ENCODE data around the gene SLC2A13.
"Not testable (repeated sequence)": the region's sequence is repeated elsewhere in the genome, so short reads cannot be mapped to it uniquely, and the experiment has no call there.

The SLC2A13 gene

DNA sequence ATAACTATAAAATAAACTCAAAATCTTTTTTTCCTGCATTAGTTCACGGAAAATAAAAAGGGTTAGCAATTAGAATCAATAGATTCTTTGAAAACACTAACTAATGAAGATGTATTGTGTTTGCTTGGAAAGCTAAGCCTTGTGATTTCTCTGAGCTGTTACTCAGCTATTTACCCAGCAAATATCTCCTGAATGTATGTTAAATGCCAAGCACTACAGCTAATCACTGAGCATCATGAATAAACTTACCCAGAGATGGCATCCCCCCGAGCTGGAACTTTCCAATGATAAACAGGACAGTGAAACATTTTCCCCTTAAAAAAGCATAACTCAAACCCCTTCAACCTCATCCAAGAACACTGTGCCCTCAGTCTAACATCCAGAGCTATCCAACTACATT lies 71.2 kb downstream of the SLC2A13 start:
- peak; percentile 53 for DNase-seq (ENCODE audit: low read depth)
- Histone ChIP-seq H3K36me3 (ENCODE audit: control insufficient read depth, insufficient read depth, low read length, severe bottlenecking) (no peaks in the 10 kb centered on the region), H3K9me3 (ENCODE audit: control insufficient read depth, low read length) (no peaks in the 10 kb centered on the region), H3K4me3 (ENCODE audit: low read length) (no peak overlapping the region), H3K27me3 (replicated peaks; ENCODE audit: control insufficient read depth, insufficient read depth, low read length) (no peaks in the 10 kb centered on the region), H3K4me1 (ENCODE audit: control insufficient read depth, insufficient read depth, low read length) (peaks cover 9% of the 10 kb centered on the region), H3K9ac (ENCODE audit: low read length) (no peak overlapping the region)

DNA sequence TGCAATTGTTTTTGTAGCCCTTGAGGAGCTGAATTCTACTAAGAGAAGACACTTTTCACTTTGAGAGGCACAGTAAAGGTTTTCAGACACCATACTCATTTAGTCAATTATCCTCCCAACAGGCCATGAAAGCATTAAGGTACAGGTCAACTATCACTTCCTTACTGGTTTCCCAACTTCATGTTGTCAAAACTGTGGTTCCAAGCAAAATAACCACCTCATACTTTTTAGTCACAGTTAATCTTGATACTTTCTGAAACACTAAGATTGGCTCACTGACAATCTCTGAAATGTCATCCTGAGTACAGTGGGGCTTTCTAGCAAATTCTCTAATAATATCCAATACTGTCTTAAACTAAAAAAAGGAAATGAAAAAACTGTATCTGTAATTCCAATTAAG lies 71.7 kb downstream of the SLC2A13 start:
- Histone ChIP-seq H3K9ac (ENCODE audit: low read length) (no peak overlapping the region), H3K27me3 (replicated peaks; ENCODE audit: control insufficient read depth, insufficient read depth, low read length) (no peaks in the 10 kb centered on the region), H3K9me3 (ENCODE audit: control insufficient read depth, low read length) (no peaks in the 10 kb centered on the region), H3K4me3 (ENCODE audit: low read length) (no peak overlapping the region), H3K4me1 (ENCODE audit: control insufficient read depth, insufficient read depth, low read length) (peaks cover 9% of the 10 kb centered on the region), H3K36me3 (ENCODE audit: control insufficient read depth, insufficient read depth, low read length, severe bottlenecking) (no peaks in the 10 kb centered on the region)
- DNase-seq (ENCODE audit: low read depth): peak; percentile 33

DNA sequence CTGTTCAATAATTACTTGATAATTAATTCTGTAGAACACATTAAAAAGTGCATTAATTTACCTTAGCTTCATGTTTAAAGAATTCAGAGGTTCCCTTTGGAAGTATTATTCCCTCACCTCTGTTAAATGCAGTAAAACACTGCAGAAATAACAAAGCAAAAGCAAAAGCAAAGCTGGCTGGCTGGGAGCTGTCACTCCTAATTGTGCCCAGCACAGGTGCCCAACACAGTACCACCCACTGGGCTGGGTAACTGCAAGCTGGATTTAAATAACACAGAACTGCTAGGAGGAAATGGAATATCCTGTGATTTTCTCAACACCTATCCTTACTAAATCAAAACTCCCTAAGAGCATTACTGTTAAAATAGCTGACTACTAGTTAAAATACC lies 72.6 kb downstream of the SLC2A13 start:
- peaks cover 9% of the 10 kb centered on the region for H3K4me1 ChIP-seq (ENCODE audit: control insufficient read depth, insufficient read depth, low read length)
- no peak for DNase-seq (ENCODE audit: low read depth)
- H3K27me3 ChIP-seq (replicated peaks; ENCODE audit: control insufficient read depth, insufficient read depth, low read length): no peaks in the 10 kb centered on the region
- H3K36me3 ChIP-seq (ENCODE audit: control insufficient read depth, insufficient read depth, low read length, severe bottlenecking): no peaks in the 10 kb centered on the region
- H3K9ac ChIP-seq (ENCODE audit: low read length): no peak overlapping the region
- H3K4me3 ChIP-seq (ENCODE audit: low read length): no peak overlapping the region
- H3K9me3 ChIP-seq (ENCODE audit: control insufficient read depth, low read length): no peaks in the 10 kb centered on the region

DNA sequence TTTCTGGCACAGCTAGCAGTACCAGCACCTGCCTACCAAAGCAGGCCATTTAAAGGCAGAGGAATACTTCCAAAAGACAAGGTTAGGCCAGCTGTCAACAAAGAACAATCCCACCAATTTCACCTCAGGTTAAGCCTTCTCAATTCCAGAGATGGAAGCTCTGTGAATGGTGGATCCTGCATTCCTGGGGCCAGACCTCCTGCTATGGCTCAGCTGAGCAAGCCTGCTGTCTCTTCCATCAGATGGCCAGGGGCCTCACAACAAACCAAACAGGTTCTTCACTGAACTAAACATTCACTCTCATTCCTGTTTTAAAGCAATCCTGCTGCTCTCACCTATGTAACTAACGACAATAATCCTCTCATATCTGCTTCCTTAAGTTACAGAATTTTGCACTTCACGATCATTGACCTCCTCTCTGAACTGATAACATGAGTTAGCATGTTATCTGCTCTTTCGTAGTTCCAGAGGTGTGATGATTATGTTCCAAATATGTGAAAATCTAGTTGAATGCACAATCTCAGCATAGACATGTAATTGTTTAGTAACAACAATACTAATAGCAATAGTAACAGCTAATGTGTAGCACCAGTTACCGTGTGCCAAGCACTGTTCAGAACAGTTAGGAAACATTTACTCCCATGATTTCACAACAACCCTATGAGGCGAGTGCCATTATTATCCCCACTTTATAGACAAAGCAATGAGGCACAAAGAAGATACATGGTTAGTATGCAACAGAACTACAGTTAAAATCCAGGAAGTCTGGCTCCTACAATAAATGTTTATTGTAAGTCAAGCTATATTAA lies 73.2 kb downstream of the SLC2A13 start:
- peaks cover 9% of the 10 kb centered on the region for H3K4me1 ChIP-seq (ENCODE audit: control insufficient read depth, insufficient read depth, low read length)
- DNase-seq (ENCODE audit: low read depth): no peak
- no peak overlapping the region for H3K9ac ChIP-seq (ENCODE audit: low read length)
- H3K9me3 ChIP-seq (ENCODE audit: control insufficient read depth, low read length): no peaks in the 10 kb centered on the region
- H3K36me3 ChIP-seq (ENCODE audit: control insufficient read depth, insufficient read depth, low read length, severe bottlenecking): no peaks in the 10 kb centered on the region
- no peaks in the 10 kb centered on the region for H3K27me3 ChIP-seq (replicated peaks; ENCODE audit: control insufficient read depth, insufficient read depth, low read length)
- H3K4me3 ChIP-seq (ENCODE audit: low read length): no peak overlapping the region

DNA sequence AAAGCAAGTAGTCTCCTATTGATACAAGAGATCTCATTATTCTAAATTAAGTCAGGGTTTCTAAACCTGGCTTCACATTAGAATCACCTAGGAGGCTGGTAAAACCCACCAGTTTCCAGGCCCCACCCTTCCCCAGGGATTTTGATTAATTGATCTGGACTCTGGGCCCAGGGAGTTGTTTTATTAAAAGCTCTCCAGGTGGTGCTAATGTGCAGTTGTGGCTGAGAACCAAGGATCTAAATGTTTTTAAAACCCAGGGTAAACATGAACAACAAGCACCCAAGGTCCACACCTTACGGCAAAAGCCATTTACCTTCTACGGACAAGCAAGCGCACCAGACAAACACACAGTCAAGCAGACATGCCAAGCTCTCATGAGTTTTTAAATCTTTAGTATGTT lies 73.9 kb downstream of the SLC2A13 start:
- H3K27me3 ChIP-seq (replicated peaks; ENCODE audit: control insufficient read depth, insufficient read depth, low read length): no peaks in the 10 kb centered on the region
- H3K36me3 ChIP-seq (ENCODE audit: control insufficient read depth, insufficient read depth, low read length, severe bottlenecking): no peaks in the 10 kb centered on the region
- no peak overlapping the region for H3K9ac ChIP-seq (ENCODE audit: low read length)
- H3K4me3 ChIP-seq (ENCODE audit: low read length): no peak overlapping the region
- no peak for DNase-seq (ENCODE audit: low read depth)
- H3K9me3 ChIP-seq (ENCODE audit: control insufficient read depth, low read length): no peaks in the 10 kb centered on the region
- H3K4me1 ChIP-seq (ENCODE audit: control insufficient read depth, insufficient read depth, low read length): peaks cover 9% of the 10 kb centered on the region

DNA sequence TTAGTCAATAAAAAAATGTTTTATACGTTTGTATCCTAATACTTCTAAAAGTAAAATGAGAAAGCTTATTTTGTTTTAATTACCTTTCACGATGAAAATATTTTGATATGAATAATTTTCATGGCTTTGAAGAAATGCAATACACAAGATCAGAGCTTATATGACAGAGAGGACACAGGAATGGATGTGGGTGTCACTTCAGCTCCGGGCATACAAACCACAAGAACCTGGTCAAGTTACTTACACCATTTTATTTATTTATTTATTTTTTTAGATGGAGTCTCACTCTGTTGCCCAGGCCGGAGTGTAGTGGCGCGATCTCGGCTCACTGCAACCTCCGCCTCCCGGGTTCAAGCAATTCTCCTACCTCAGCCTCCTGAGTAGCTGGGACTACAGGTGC lies 74.9 kb downstream of the SLC2A13 start:
- H3K9me3 ChIP-seq (ENCODE audit: control insufficient read depth, low read length); H3K27me3 ChIP-seq (replicated peaks; ENCODE audit: control insufficient read depth, insufficient read depth, low read length); H3K9ac ChIP-seq (ENCODE audit: low read length); H3K4me1 ChIP-seq (ENCODE audit: control insufficient read depth, insufficient read depth, low read length); DNase-seq (ENCODE audit: low read depth); H3K36me3 ChIP-seq (ENCODE audit: control insufficient read depth, insufficient read depth, low read length, severe bottlenecking); H3K4me3 ChIP-seq (ENCODE audit: low read length): not testable (repeated sequence)

DNA sequence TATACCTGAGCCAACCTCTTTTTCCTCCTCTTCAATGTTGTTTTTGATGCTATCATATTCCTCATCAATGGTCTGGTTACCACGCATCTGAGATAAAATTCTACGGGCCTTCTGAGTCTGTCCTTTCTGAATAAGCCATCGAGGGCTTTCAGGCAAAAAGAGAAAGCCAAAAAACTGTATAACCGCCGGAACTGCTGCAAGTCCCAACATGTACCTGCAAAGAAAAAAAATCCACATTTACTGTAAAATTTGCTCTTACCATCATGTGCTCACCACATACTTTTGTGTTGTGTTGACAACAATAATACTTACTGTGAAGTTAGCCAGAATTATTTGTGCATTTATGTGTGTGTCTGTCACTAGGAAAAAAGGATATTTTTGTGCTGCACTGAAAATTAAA lies 77.6 kb downstream of the SLC2A13 start:
- no peak overlapping the region for H3K4me3 ChIP-seq (ENCODE audit: low read length)
- H3K4me1 ChIP-seq (ENCODE audit: control insufficient read depth, insufficient read depth, low read length): peaks cover 9% of the 10 kb centered on the region
- no peaks in the 10 kb centered on the region for H3K9me3 ChIP-seq (ENCODE audit: control insufficient read depth, low read length)
- no peak overlapping the region for H3K9ac ChIP-seq (ENCODE audit: low read length)
- no peaks in the 10 kb centered on the region for H3K36me3 ChIP-seq (ENCODE audit: control insufficient read depth, insufficient read depth, low read length, severe bottlenecking)
- no peak for DNase-seq (ENCODE audit: low read depth)
- no peaks in the 10 kb centered on the region for H3K27me3 ChIP-seq (replicated peaks; ENCODE audit: control insufficient read depth, insufficient read depth, low read length)

DNA sequence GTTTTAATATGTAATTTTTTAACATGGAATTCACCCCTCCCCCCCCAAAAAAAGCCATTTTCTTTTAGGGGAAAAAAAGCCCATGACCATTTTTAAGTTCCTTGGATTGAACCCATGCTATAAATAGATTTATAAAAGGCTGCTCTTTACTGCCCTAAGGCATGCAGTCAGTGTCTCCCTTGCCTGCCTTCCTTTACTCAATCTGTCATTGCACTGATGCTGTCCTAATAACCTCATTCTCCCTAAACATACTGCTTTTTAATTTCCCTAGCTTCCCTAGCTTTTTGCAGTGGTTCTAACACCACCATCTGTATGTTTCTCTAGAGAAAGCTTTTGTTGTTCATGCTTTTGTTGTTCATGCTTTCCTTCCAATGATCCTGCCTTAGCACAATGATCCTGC lies 83.0 kb downstream of the SLC2A13 start:
- DNase-seq (ENCODE audit: low read depth): no peak
- Histone ChIP-seq H3K36me3 (ENCODE audit: control insufficient read depth, insufficient read depth, low read length, severe bottlenecking) (no peaks in the 10 kb centered on the region), H3K4me3 (ENCODE audit: low read length) (no peak overlapping the region), H3K4me1 (ENCODE audit: control insufficient read depth, insufficient read depth, low read length) (no peaks in the 10 kb centered on the region), H3K9me3 (ENCODE audit: control insufficient read depth, low read length) (no peaks in the 10 kb centered on the region), H3K9ac (ENCODE audit: low read length) (no peak overlapping the region), H3K27me3 (replicated peaks; ENCODE audit: control insufficient read depth, insufficient read depth, low read length) (no peaks in the 10 kb centered on the region)

DNA sequence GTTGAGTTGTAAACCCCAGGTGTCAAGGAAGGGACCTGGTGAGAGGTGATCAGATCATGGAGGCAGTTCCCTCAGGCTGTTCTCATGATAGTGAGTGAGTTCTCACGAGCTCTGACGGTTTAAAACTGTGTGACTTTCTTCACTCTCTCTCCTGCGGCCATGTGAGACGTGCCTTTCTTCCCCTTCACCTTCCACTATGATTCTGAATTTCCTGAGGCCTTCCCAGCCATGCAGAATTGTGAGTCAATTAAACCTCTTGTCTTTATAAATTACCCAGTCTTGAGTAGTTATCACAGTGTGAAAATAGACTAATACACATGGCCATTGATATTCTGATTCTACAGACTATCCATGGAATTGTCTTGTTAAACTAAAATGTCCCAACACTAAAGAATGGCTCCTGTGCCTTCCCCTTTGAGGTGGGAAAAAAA lies 85.6 kb downstream of the SLC2A13 start:
- H3K27me3 ChIP-seq (replicated peaks; ENCODE audit: control insufficient read depth, insufficient read depth, low read length): no peaks in the 10 kb centered on the region
- H3K4me3 ChIP-seq (ENCODE audit: low read length): no peak overlapping the region
- H3K9me3 ChIP-seq (ENCODE audit: control insufficient read depth, low read length): no peaks in the 10 kb centered on the region
- no peak for DNase-seq (ENCODE audit: low read depth)
- no peak overlapping the region for H3K9ac ChIP-seq (ENCODE audit: low read length)
- peaks cover 9% of the 10 kb centered on the region for H3K4me1 ChIP-seq (ENCODE audit: control insufficient read depth, insufficient read depth, low read length)
- no peaks in the 10 kb centered on the region for H3K36me3 ChIP-seq (ENCODE audit: control insufficient read depth, insufficient read depth, low read length, severe bottlenecking)

DNA sequence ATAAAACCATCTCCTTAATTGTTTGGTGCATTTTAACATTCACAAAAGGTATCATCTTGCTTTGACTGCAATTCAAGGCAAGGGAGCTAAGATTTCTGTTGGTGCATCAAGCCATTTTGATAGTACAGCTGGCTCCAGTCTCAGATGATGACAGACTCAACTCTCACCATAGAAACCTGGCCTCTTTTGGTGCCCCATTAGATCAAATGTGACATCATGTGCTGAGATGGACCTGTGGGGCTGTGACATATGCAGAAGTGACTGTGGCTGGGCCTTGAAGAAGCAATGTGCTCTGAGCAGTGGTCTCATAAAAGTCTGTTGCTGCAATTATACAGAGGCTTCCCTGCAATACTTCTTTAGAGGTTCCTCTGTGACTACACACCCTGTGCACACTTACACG lies 88.4 kb downstream of the SLC2A13 start:
- DNase-seq (ENCODE audit: low read depth): no peak
- no peaks in the 10 kb centered on the region for H3K36me3 ChIP-seq (ENCODE audit: control insufficient read depth, insufficient read depth, low read length, severe bottlenecking)
- no peaks in the 10 kb centered on the region for H3K9me3 ChIP-seq (ENCODE audit: control insufficient read depth, low read length)
- H3K27me3 ChIP-seq (replicated peaks; ENCODE audit: control insufficient read depth, insufficient read depth, low read length): no peaks in the 10 kb centered on the region
- no peak overlapping the region for H3K9ac ChIP-seq (ENCODE audit: low read length)
- H3K4me1 ChIP-seq (ENCODE audit: control insufficient read depth, insufficient read depth, low read length): peaks cover 9% of the 10 kb centered on the region
- H3K4me3 ChIP-seq (ENCODE audit: low read length): no peak overlapping the region

DNA sequence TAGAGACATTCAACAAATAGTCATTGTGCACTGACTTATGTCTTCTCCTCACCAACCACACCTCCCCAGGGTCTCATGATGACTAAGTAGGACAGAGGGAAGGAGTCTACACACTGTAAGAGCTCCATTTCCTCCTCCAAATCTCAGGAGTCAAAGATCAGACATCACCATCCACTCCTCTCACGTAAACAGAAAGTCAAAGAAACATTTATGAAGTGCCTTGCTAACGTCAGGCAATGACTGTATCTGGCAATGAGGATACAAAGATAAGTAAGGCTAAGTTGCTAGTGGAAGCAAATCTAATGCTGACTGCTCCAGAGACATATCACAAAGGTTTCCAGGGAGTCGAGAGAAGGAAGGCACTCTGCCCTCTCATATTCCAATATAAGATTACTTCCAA lies 88.9 kb downstream of the SLC2A13 start:
- H3K4me3 ChIP-seq (ENCODE audit: low read length): peak overlapping the region; percentile 38
- no peak overlapping the region for H3K9ac ChIP-seq (ENCODE audit: low read length)
- no peaks in the 10 kb centered on the region for H3K9me3 ChIP-seq (ENCODE audit: control insufficient read depth, low read length)
- H3K4me1 ChIP-seq (ENCODE audit: control insufficient read depth, insufficient read depth, low read length): peaks cover 9% of the 10 kb centered on the region
- H3K27me3 ChIP-seq (replicated peaks; ENCODE audit: control insufficient read depth, insufficient read depth, low read length): no peaks in the 10 kb centered on the region
- DNase-seq (ENCODE audit: low read depth): no peak
- H3K36me3 ChIP-seq (ENCODE audit: control insufficient read depth, insufficient read depth, low read length, severe bottlenecking): no peaks in the 10 kb centered on the region

DNA sequence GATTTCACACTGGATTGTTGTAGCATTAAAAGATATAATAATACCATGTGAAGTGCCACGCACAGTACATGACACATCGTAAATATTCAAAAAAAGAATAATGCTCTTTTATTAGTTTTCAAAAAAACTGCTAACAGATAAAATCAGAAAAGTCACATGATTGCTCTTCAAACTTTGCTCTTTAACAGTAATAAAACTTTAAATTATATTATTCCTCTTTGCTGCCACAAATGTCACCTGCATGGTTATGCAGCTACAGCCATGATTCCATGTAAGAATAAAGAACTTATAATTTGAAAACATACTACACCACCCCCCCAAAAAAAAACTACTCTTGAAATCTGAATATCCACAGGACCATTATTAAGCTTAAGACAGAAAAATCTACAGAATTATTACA lies 90.0 kb downstream of the SLC2A13 start:
- DNase-seq (ENCODE audit: low read depth): no peak
- H3K27me3 ChIP-seq (replicated peaks; ENCODE audit: control insufficient read depth, insufficient read depth, low read length): no peaks in the 10 kb centered on the region
- peaks cover 16% of the 10 kb centered on the region for H3K4me1 ChIP-seq (ENCODE audit: control insufficient read depth, insufficient read depth, low read length)
- no peaks in the 10 kb centered on the region for H3K36me3 ChIP-seq (ENCODE audit: control insufficient read depth, insufficient read depth, low read length, severe bottlenecking)
- no peak overlapping the region for H3K4me3 ChIP-seq (ENCODE audit: low read length)
- H3K9me3 ChIP-seq (ENCODE audit: control insufficient read depth, low read length): no peaks in the 10 kb centered on the region
- no peak overlapping the region for H3K9ac ChIP-seq (ENCODE audit: low read length)
